ENCODE results near the gene RNASET2.
"Not testable (repeated sequence)": the region's sequence is repeated elsewhere in the genome, so short reads cannot be mapped to it uniquely, and the experiment has no call there.

RNASET2 gene

GRCh38 chr6:166950892-166951669 lies 5.3 kb downstream of the RNASET2 start:
- peak overlapping the region in 1 of 7 experiments; percentile 9 for H3K4me3 ChIP-seq
- peak overlapping the region in 16 of 21 experiments; percentile 1 to 92 (median 60) for H3K27ac ChIP-seq

- Histone ChIP-seq H3K4me3 (no peak overlapping the region), H3K27ac (peak overlapping the region in 17 of 21 experiments; percentile 0 to 92 (median 59))
Measured at GRCh38 chr6:166950443-166950821, 5.9 kb downstream of the RNASET2 start.

- Histone ChIP-seq H3K4me3 (no peak overlapping the region), H3K27ac (peak overlapping the region in 15 of 21 experiments; percentile 0 to 92 (median 59))
Measured at GRCh38 chr6:166949528-166950442, 6.6 kb downstream of the RNASET2 start.

GRCh38 chr6:166948724-166949123 lies 7.6 kb downstream of the RNASET2 start:
- peak overlapping the region in 1 of 21 experiments; percentile 92 for H3K27ac ChIP-seq
- not testable (repeated sequence) for H3K4me3 ChIP-seq

GRCh38 chr6:166947251-166947650 lies 9.1 kb downstream of the RNASET2 start:
- H3K27ac ChIP-seq, result no peak overlapping the region
- no peak overlapping the region for H3K4me3 ChIP-seq

GRCh38 chr6:166946125-166946524 lies 10.2 kb downstream of the RNASET2 start:
- Histone ChIP-seq H3K4me3 (no peak overlapping the region), H3K27ac (no peak overlapping the region)

GRCh38 chr6:166944666-166945256 lies 11.6 kb downstream of the RNASET2 start:
- Histone ChIP-seq H3K27ac (no peak overlapping the region), H3K4me3 (no peak overlapping the region)

- Histone ChIP-seq H3K27ac (peak overlapping the region in 2 of 21 experiments; percentile 4 to 31), H3K4me3 (no peak overlapping the region)
Measured at GRCh38 chr6:166942393-166943168, 13.8 kb downstream of the RNASET2 start.

- H3K27ac ChIP-seq, result no peak overlapping the region
- H3K4me3 ChIP-seq, result no peak overlapping the region
Measured at GRCh38 chr6:166940643-166941068, 15.7 kb downstream of the RNASET2 start.

GRCh38 chr6:166939894-166940293 lies 16.5 kb downstream of the RNASET2 start:
- H3K27ac ChIP-seq, result no peak overlapping the region
- H3K4me3 ChIP-seq, result no peak overlapping the region

- Histone ChIP-seq H3K27ac (no peak overlapping the region), H3K4me3 (no peak overlapping the region)
Measured at GRCh38 chr6:166939345-166939744, 17.0 kb downstream of the RNASET2 start.

- Histone ChIP-seq H3K27ac (no peak overlapping the region), H3K4me3 (no peak overlapping the region)
Measured at GRCh38 chr6:166938704-166939103, 17.6 kb downstream of the RNASET2 start.

GRCh38 chr6:166938150-166938549 lies 18.2 kb downstream of the RNASET2 start:
- Histone ChIP-seq H3K4me3 (no peak overlapping the region), H3K27ac (no peak overlapping the region)

GRCh38 chr6:166937746-166938145 lies 18.6 kb downstream of the RNASET2 start:
- H3K4me3 ChIP-seq, result no peak overlapping the region
- H3K27ac ChIP-seq, result no peak overlapping the region

- no peak overlapping the region for H3K27ac ChIP-seq
- H3K4me3 ChIP-seq, result no peak overlapping the region
Measured at GRCh38 chr6:166936079-166936787, 20.1 kb downstream of the RNASET2 start.

- H3K4me3 ChIP-seq, result no peak overlapping the region
- no peak overlapping the region for H3K27ac ChIP-seq
Measured at GRCh38 chr6:166935353-166935752, 21.0 kb downstream of the RNASET2 start.

- Histone ChIP-seq H3K27ac (no peak overlapping the region), H3K4me3 (no peak overlapping the region)
Measured at GRCh38 chr6:166934174-166934573, 22.2 kb downstream of the RNASET2 start.

GRCh38 chr6:166933396-166933795 lies 23.0 kb downstream of the RNASET2 start:
- H3K4me3 ChIP-seq, result no peak overlapping the region
- no peak overlapping the region for H3K27ac ChIP-seq

GRCh38 chr6:166932616-166933015 lies 23.7 kb downstream of the RNASET2 start:
- Histone ChIP-seq H3K4me3 (no peak overlapping the region), H3K27ac (no peak overlapping the region)
